ENCODE results near the gene SLC19A1.

Gene SLC19A1

DNA sequence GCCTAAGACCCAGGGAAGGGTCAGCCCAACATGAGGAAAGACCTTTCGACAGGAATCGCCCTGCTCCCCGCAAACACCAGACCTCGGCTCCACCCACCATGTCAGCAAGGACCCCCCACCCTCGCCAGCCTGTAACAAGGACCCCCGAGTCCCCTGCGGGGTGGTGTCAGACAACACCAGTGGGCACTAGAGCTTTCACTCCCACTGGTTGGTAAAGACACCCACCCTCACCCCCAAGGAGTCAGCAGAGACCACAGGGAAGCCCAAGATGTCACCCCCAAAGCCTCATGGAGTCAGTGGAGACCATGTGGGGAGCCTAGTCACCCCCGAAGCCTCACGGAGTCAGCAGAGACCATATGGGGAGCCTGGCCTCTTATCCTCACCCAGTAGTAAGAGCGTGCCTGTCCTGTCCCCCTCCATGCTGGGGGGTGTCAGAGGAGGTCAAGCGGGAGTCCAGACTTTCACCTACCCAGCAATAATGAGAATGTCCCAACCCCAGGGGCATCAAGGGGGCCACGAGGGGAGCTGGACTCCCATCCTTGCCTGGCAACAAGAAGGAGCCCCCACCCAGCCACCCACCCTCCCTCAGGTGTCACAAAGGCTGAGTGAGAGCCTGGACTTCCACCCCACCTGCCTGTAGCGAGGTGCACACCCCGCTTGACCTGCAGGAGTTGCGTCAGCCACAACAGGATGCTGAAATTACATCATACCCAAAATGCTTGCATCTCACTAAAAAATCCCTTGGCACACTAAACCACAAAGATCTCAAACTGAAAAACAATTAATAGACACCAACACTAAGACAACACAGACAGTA, 24.8 kb downstream of the SLC19A1 start:
- Histone ChIP-seq H3K9me3 (ENCODE audit: control insufficient read depth in 2 of 2, low read length in 2 of 2) (peaks cover 5 to 7% of the 10 kb centered on the region in 2 donors), H3K27ac (ENCODE audit: low read depth in 2 of 2, low read length in 2 of 2) (no peak overlapping the region), H3K4me3 (ENCODE audit: low read length in 2 of 2) (no peak overlapping the region), H3K4me1 (ENCODE audit: control insufficient read depth in 2 of 2, insufficient read depth in 2 of 2, low read length in 2 of 2) (peaks cover 3 to 9% of the 10 kb centered on the region in 2 donors), H3K9ac (ENCODE audit: low read depth in 1 of 2, low read length in 2 of 2) (no peak overlapping the region), H3K27me3 (ENCODE audit: control insufficient read depth in 2 of 2, insufficient read depth in 2 of 2, low read length in 2 of 2) (no peaks in the 10 kb centered on the region), H3K36me3 (ENCODE audit: control insufficient read depth in 2 of 2, insufficient read depth in 2 of 2, low read length in 2 of 2) (peaks cover 0 to 8% of the 10 kb centered on the region in 2 donors)

DNA sequence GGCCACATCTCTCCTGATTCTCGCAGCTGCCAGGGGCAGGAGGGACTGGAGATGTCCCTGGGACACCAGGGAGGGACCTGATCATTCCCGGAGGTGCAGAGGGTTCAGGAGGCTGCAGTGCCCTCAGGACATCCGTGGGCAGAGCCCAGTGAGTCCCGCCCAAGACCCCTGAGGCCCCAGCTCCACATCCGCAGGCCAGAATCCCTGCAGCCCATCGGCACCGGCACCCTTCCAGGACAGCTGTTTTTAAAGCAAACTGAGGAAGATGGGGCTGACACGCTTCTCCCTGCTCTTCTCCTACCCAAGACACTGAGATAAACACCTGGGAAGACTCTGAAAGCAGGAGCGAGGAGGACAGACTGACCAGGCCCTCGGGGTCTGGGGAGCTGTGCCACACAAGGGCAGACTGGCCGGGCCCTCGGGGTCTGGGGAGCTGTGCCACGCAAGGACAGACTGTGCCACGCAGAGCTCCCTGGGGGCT, 25.5 kb downstream of the SLC19A1 start:
- Histone ChIP-seq H3K4me1 (ENCODE audit: control insufficient read depth in 2 of 2, insufficient read depth in 2 of 2, low read length in 2 of 2) (peaks cover 3 to 9% of the 10 kb centered on the region in 2 donors), H3K27me3 (ENCODE audit: control insufficient read depth in 2 of 2, insufficient read depth in 2 of 2, low read length in 2 of 2) (no peaks in the 10 kb centered on the region), H3K4me3 (ENCODE audit: low read length in 2 of 2) (no peak overlapping the region), H3K36me3 (ENCODE audit: control insufficient read depth in 2 of 2, insufficient read depth in 2 of 2, low read length in 2 of 2) (peaks cover 0 to 5% of the 10 kb centered on the region in 2 donors), H3K9ac (ENCODE audit: low read depth in 1 of 2, low read length in 2 of 2) (no peak overlapping the region), H3K27ac (ENCODE audit: low read depth in 2 of 2, low read length in 2 of 2) (no peak overlapping the region), H3K9me3 (ENCODE audit: control insufficient read depth in 2 of 2, low read length in 2 of 2) (peaks cover 5% of the 10 kb centered on the region in 2 donors)

DNA sequence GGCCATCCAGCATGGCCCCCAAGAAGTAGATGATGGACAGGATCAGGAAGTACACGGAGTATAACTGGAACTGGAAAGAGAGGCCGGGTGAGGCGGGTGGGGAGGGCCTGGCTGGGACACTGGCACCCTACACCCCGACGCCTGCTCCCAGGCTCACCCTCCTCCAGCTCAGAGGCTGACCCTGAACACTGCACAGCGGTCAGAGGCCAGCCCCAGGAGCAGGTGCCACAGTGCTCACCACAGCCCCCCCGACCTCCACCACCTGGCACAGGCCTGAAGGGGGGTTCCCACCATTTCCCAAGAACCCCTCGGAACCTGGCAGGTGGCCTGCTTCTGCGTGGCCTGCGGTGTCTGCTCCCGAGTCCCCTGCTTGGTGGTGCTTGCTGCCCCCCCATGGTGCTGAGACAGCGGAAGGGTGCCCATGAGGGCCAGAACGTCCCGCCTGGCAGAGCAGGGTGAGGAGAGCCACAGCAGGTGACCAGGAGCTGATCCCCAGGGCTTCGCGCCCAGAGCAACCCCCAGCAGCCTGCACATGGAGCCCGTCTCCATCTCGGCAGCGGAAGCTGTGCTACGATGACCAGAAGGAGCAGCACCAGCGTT, 26.1 kb downstream of the SLC19A1 start:
- H3K4me3 ChIP-seq (ENCODE audit: low read length in 2 of 2): no peak overlapping the region
- H3K36me3 ChIP-seq (ENCODE audit: control insufficient read depth in 2 of 2, insufficient read depth in 2 of 2, low read length in 2 of 2): peaks cover 0 to 5% of the 10 kb centered on the region in 2 donors
- H3K4me1 ChIP-seq (ENCODE audit: control insufficient read depth in 2 of 2, insufficient read depth in 2 of 2, low read length in 2 of 2): peaks cover 3 to 9% of the 10 kb centered on the region in 2 donors
- no peak overlapping the region for H3K27ac ChIP-seq (ENCODE audit: low read depth in 2 of 2, low read length in 2 of 2)
- no peaks in the 10 kb centered on the region for H3K27me3 ChIP-seq (ENCODE audit: control insufficient read depth in 2 of 2, insufficient read depth in 2 of 2, low read length in 2 of 2)
- H3K9me3 ChIP-seq (ENCODE audit: control insufficient read depth in 2 of 2, low read length in 2 of 2): peaks cover 5% of the 10 kb centered on the region in 2 donors
- H3K9ac ChIP-seq (ENCODE audit: low read depth in 1 of 2, low read length in 2 of 2): no peak overlapping the region

DNA sequence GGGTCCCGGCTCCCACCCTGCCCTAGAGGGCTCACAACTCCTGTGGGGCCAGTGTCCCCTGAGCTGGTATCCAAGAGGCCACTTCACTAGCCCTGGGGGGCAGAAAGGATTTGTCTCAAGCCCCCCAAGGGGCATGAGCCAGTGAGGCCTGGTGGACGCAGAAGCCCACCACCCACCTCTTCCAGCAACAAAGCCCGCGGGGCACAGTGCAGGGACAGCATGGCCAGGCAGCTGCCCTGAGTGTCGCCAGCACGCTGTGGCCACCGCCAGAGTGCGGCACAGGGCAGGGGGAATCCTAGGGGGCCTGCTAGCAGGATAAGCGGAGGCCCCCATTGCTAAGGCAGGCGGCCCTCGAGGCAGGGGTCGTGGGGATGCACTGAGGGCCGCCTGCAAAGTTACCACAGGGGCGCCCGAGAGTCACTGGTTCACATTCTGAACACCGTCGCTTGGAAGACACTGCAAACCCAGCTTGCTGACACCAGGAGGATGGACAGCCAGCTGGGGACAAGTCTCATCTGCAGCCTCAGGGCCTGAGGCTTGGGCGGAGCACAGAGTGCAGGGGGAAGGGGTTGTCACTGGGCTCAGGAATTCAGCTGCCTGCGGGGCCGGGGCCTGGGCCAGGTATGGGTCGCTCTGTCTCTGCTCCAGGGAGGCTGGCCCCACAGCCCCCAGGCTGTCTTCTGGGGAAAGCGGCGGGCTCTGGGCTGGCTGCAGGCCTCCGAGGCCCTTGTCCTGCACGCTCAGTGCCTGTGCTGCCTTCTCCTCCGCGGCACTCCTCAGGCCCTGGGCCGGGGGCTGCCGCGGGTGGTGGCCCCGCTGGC, 26.8 kb downstream of the SLC19A1 start:
- peaks cover 5% of the 10 kb centered on the region in 2 donors for H3K9me3 ChIP-seq (ENCODE audit: control insufficient read depth in 2 of 2, low read length in 2 of 2)
- no peak overlapping the region for H3K4me3 ChIP-seq (ENCODE audit: low read length in 2 of 2)
- no peak overlapping the region for H3K9ac ChIP-seq (ENCODE audit: low read depth in 1 of 2, low read length in 2 of 2)
- H3K36me3 ChIP-seq (ENCODE audit: control insufficient read depth in 2 of 2, insufficient read depth in 2 of 2, low read length in 2 of 2): peaks cover 0 to 4% of the 10 kb centered on the region in 2 donors
- peaks cover 3 to 9% of the 10 kb centered on the region in 2 donors for H3K4me1 ChIP-seq (ENCODE audit: control insufficient read depth in 2 of 2, insufficient read depth in 2 of 2, low read length in 2 of 2)
- H3K27me3 ChIP-seq (ENCODE audit: control insufficient read depth in 2 of 2, insufficient read depth in 2 of 2, low read length in 2 of 2): no peaks in the 10 kb centered on the region
- no peak overlapping the region for H3K27ac ChIP-seq (ENCODE audit: low read depth in 2 of 2, low read length in 2 of 2)

DNA sequence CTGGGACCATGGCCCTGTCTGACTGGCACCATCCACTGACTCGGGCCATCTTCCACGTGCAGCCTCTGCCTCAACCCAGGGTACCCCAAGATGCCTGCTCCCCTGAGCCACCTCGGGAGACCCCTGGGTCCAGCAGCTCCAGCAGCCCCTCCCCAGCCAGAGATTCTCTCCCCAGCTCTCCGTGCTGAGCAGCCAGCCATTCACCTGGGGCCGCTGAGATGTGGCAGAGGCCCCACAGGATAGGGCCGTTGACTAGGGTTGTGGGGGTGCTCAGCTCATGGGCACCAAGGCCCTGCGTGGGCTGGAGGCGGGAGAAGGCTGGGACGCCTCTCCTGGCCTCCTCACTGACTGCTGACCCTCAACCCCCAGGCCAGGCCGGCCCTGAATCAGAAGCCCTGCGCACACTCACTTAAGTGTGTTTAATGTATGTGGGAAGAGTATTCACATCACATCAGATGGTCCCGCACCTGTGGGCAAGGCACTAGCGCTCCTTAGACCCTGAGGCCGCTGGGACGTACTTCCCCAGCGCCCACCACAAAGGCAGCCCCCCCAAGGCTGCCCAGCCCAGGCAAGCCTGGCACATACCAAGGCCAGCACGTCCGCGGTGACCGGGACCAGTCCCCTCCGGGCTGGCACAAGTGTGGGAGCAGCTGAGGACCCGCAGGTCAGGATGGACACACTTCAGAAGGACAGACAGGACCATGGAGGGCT, 27.8 kb downstream of the SLC19A1 start:
- H3K36me3 ChIP-seq (ENCODE audit: control insufficient read depth in 2 of 2, insufficient read depth in 2 of 2, low read length in 2 of 2): peaks cover 0 to 2% of the 10 kb centered on the region in 2 donors

DNA sequence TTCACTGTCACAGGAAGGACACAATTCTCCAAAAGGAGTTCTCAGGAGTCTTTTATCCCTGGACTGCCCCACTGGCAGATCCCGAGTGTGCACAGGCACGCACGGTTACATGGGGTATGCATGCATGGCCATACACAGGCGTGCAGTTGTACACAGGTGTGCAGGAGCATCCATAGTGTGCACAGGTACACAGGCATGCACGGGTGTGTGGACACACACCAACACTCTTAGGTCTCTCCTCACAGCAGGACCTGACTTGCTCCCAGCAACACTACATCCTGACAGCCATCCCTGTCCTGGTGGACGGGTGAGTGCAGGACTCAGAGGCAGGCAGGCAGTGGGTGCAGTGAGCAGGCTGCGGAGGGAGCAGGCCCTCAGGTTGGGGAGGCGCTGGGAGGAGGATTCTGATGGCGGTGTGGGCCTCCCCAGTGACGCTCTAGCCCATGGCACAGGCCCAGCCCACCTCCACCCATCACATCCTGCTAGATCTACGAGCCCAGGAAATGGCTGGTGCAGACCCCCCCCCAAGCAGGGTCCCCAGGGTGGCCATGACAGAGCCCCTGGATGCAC, 28.4 kb downstream of the SLC19A1 start:
- Histone ChIP-seq H3K4me3 (ENCODE audit: low read length in 2 of 2) (no peak overlapping the region), H3K4me1 (ENCODE audit: control insufficient read depth in 2 of 2, insufficient read depth in 2 of 2, low read length in 2 of 2) (peaks cover 3 to 9% of the 10 kb centered on the region in 2 donors), H3K27ac (ENCODE audit: low read depth in 2 of 2, low read length in 2 of 2) (no peak overlapping the region), H3K27me3 (ENCODE audit: control insufficient read depth in 2 of 2, insufficient read depth in 2 of 2, low read length in 2 of 2) (no peaks in the 10 kb centered on the region), H3K9me3 (ENCODE audit: control insufficient read depth in 2 of 2, low read length in 2 of 2) (no peaks in the 10 kb centered on the region), H3K9ac (ENCODE audit: low read depth in 1 of 2, low read length in 2 of 2) (no peak overlapping the region), H3K36me3 (ENCODE audit: control insufficient read depth in 2 of 2, insufficient read depth in 2 of 2, low read length in 2 of 2) (peaks cover 0 to 2% of the 10 kb centered on the region in 2 donors)

More for the DNA sequence above, 27.8 kb downstream of the SLC19A1 start:
- H3K27ac ChIP-seq (ENCODE audit: low read depth in 2 of 2, low read length in 2 of 2): no peak overlapping the region
- peaks cover 3 to 9% of the 10 kb centered on the region in 2 donors for H3K4me1 ChIP-seq (ENCODE audit: control insufficient read depth in 2 of 2, insufficient read depth in 2 of 2, low read length in 2 of 2)
- peaks cover 5% of the 10 kb centered on the region in 2 donors for H3K9me3 ChIP-seq (ENCODE audit: control insufficient read depth in 2 of 2, low read length in 2 of 2)
- no peak overlapping the region for H3K9ac ChIP-seq (ENCODE audit: low read depth in 1 of 2, low read length in 2 of 2)
- no peaks in the 10 kb centered on the region for H3K27me3 ChIP-seq (ENCODE audit: control insufficient read depth in 2 of 2, insufficient read depth in 2 of 2, low read length in 2 of 2)
- no peak overlapping the region for H3K4me3 ChIP-seq (ENCODE audit: low read length in 2 of 2)

DNA sequence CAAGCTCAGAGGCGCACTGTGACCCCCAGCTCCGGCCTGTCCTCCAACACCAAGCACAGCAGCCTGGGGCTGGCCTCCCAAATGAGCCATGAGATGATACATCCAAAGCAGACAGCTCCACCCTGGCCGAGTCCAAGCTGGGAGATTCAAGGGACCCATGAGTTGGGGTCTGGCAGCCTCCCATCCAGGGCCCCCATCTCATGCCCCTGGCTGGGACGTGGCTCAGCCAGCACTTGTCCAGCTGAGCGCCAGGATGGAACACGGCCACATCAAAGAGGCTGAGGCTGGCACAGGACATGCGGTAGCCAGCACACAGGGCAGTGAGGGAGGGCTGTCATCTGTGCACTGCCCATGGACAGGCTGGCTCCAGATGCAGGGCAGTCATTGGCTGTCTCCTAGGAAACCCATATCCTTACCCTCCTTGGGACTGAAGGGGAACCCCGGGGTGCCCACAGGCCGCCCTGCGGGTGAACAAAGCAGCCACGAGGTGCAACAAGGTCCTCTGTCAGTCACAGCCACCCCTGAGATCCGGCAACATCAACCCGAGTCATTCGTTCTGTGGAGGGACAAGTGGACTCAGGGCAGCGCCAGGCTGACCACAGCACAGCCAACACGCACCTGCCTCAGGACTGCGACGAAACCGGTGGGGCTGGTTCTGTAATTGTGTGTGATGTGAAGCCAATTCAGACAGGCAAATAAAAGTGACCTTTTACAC, 29.1 kb downstream of the SLC19A1 start:
- Histone ChIP-seq H3K27me3 (ENCODE audit: control insufficient read depth in 2 of 2, insufficient read depth in 2 of 2, low read length in 2 of 2) (no peaks in the 10 kb centered on the region), H3K9ac (ENCODE audit: low read depth in 1 of 2, low read length in 2 of 2) (no peak overlapping the region), H3K27ac (ENCODE audit: low read depth in 2 of 2, low read length in 2 of 2) (no peak overlapping the region), H3K4me1 (ENCODE audit: control insufficient read depth in 2 of 2, insufficient read depth in 2 of 2, low read length in 2 of 2) (peaks cover 3 to 9% of the 10 kb centered on the region in 2 donors), H3K4me3 (ENCODE audit: low read length in 2 of 2) (no peak overlapping the region), H3K9me3 (ENCODE audit: control insufficient read depth in 2 of 2, low read length in 2 of 2) (no peaks in the 10 kb centered on the region), H3K36me3 (ENCODE audit: control insufficient read depth in 2 of 2, insufficient read depth in 2 of 2, low read length in 2 of 2) (peaks cover 0 to 2% of the 10 kb centered on the region in 2 donors)

DNA sequence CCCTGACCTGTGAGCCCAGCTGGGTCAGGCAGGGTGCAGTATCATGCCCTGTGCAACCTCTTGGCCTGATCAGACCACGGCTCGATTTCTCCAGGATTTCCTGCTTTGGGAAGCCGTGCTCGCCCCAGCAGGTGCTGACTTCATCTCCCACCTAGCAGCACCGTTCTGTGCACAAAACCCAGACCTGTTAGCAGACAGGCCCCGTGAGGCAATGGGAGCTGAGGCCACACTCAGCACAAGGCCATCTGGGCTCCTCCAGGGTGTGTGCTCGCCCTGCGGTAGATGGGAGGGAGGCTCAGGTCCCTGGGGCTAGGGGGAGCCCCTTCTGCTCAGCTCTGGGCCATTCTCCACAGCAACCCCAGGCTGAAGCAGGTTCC, 29.6 kb downstream of the SLC19A1 start:
- Histone ChIP-seq H3K27me3 (ENCODE audit: control insufficient read depth in 2 of 2, insufficient read depth in 2 of 2, low read length in 2 of 2) (no peaks in the 10 kb centered on the region), H3K4me3 (ENCODE audit: low read length in 2 of 2) (no peak overlapping the region), H3K27ac (ENCODE audit: low read depth in 2 of 2, low read length in 2 of 2) (no peak overlapping the region), H3K36me3 (ENCODE audit: control insufficient read depth in 2 of 2, insufficient read depth in 2 of 2, low read length in 2 of 2) (peaks cover 0 to 2% of the 10 kb centered on the region in 2 donors), H3K9me3 (ENCODE audit: control insufficient read depth in 2 of 2, low read length in 2 of 2) (no peaks in the 10 kb centered on the region), H3K4me1 (ENCODE audit: control insufficient read depth in 2 of 2, insufficient read depth in 2 of 2, low read length in 2 of 2) (peaks cover 3 to 9% of the 10 kb centered on the region in 2 donors), H3K9ac (ENCODE audit: low read depth in 1 of 2, low read length in 2 of 2) (no peak overlapping the region)
